ENCODE measurements around the gene COX5A. TPM values are rescaled to one million over a fixed set of nuclear protein-coding genes. Genes with fewer than 3 reads are reported as not detected.
A peak's percentile ranks its signal among the peaks of the same experiment; 100 is the strongest.

COX5A gene
- total and polyA plus RNA-seq, 2 of the 4 experiments (the other 2 are of a cell fraction): 39.8 to 141 TPM

- TF ChIP-seq BHLHE40 (IDR thresholded peaks at IDR 0.05; ENCODE audit: low read depth, low read length) (peak; percentile 81), CTCF (conservative IDR thresholded peaks at IDR 0.05; ENCODE audit: low read depth, low read length) (no peak)
Observed at GRCh38 chr15:74937590-74938371, at the start of gene COX5A (continued).

- H3K23ac ChIP-seq (ENCODE audit: low read depth, low read length): no peak overlapping the region
- no peak overlapping the region for H3K4me3 ChIP-seq (ENCODE audit: insufficient read depth, low read depth, low read length)
- no peak overlapping the region for H2AK9ac ChIP-seq (replicated peaks; ENCODE audit: low read depth, low read length, poor library complexity)
- WGBS, 2 experiments (ENCODE audit: extremely low coverage in 2 of 2, insufficient read length in 1 of 2): 23% methylated on average over 4 of the region's 4 CpGs; no CpG with 5 or more reads in 1 of the 2 experiments
- no peak overlapping the region for H3K18ac ChIP-seq (ENCODE audit: low read depth, low read length)
- H2BK15ac ChIP-seq (ENCODE audit: low read depth, low read length): no peak overlapping the region
- no peaks in the 10 kb centered on the region for H4K20me1 ChIP-seq (ENCODE audit: insufficient read depth, low read length)
- CTCF ChIA-PET: no interaction called here
- no peak overlapping the region for H2BK120ac ChIP-seq (ENCODE audit: low read depth, low read length)
- H3K4me1 ChIP-seq (ENCODE audit: control insufficient read depth, insufficient read depth, low read length): peaks cover 2% of the 10 kb centered on the region; the same call in 1 of the 2 replicates
- no TSS peak for BruUV-seq (replicated peaks)
- H3K4me2 ChIP-seq (ENCODE audit: low read depth, low read length): no peak overlapping the region
- no peaks in the 10 kb centered on the region for H3K36me3 ChIP-seq (ENCODE audit: control insufficient read depth, insufficient read depth, low read length)
- H4K5ac ChIP-seq (ENCODE audit: low read depth, low read length): no peak overlapping the region
- DNase-seq (no peak), ATAC-seq (ENCODE audit: low read depth) (no peak)
- no peak overlapping the region for H3K14ac ChIP-seq (replicated peaks; ENCODE audit: low read depth, low read length)
- no peaks in the 10 kb centered on the region for H3K9me1 ChIP-seq (ENCODE audit: insufficient read depth, low read length)
- H4K91ac ChIP-seq (ENCODE audit: insufficient read depth, low read depth, low read length): no peak overlapping the region
- intact Hi-C loops (cut with micrococcal nuclease): no loop called here
- H2BK5ac ChIP-seq (ENCODE audit: low read depth, low read length, poor library complexity, severe bottlenecking): no peak overlapping the region
- H3K4ac ChIP-seq (ENCODE audit: low read depth, low read length): no peak overlapping the region
- dilution Hi-C loops (cut with HindIII; ENCODE audit: low sequenced_read_pairs, unreplicated experiment): no loop called here
- no peak overlapping the region for H2BK20ac ChIP-seq (ENCODE audit: low read depth, low read length)
- in situ Hi-C loops (cut with MboI; ENCODE audit: low sequenced_read_pairs): no loop called here
- no peak overlapping the region for H3K56ac ChIP-seq (ENCODE audit: extremely low read depth, insufficient read depth, low read length)
- no peaks in the 10 kb centered on the region for H3K79me1 ChIP-seq (ENCODE audit: low read depth in 1 of 2, low read length in 2 of 2)
- no peak overlapping the region for H2AK5ac ChIP-seq (ENCODE audit: low read depth, low read length)
- H3K9ac ChIP-seq (ENCODE audit: low read depth, low read length): no peak overlapping the region
- H3K9me3 ChIP-seq (ENCODE audit: control insufficient read depth, insufficient read depth, low read length): no peaks in the 10 kb centered on the region
- H4K8ac ChIP-seq (ENCODE audit: low read depth in 2 of 2, low read length in 2 of 2): no peak overlapping the region
- peaks cover 20% of the 10 kb centered on the region for H3K27me3 ChIP-seq (ENCODE audit: control insufficient read depth, insufficient read depth, low read length)
- POLR2A ChIA-PET (ENCODE audit: unreplicated experiment): interaction anchor here (0.6 kb wide), 1 partner anchor 31 kb away, joined by 3 read pairs; no protein-coding TSS in a partner anchor
- H2AFZ ChIP-seq (replicated peaks; ENCODE audit: low read length, poor library complexity): no peak overlapping the region
- H3K27ac ChIP-seq (ENCODE audit: insufficient read depth, low read length): no peak overlapping the region
- no peak for TF ChIP-seq RCOR1 (IDR thresholded peaks at IDR 0.05; ENCODE audit: insufficient replicate concordance, low read length)
- TF ChIP-seq CHD1 (IDR thresholded peaks at IDR 0.05; ENCODE audit: low read depth, low read length): no peak
- TF ChIP-seq CTCF (conservative IDR thresholded peaks at IDR 0.05; ENCODE audit: low read depth, low read length): no peak
- no peak for TF ChIP-seq SMC3 (IDR thresholded peaks at IDR 0.05; ENCODE audit: low read depth, low read length)
- no peak for TF ChIP-seq NFE2L2 (IDR thresholded peaks at IDR 0.05; ENCODE audit: low read depth, low read length)
- no peak for TF ChIP-seq BHLHE40 (IDR thresholded peaks at IDR 0.05; ENCODE audit: low read depth, low read length)
- no peak for TF ChIP-seq RFX5 (IDR thresholded peaks at IDR 0.05; ENCODE audit: low read depth, low read length)
- TF ChIP-seq FOS (IDR thresholded peaks at IDR 0.05; ENCODE audit: low read depth, low read length): no peak
- no peak for TF ChIP-seq MXI1 (IDR thresholded peaks at IDR 0.05; ENCODE audit: borderline replicate concordance, low read depth, low read length)
- TF ChIP-seq USF2 (IDR thresholded peaks at IDR 0.05; ENCODE audit: low read depth, low read length): no peak
Observed at GRCh38 chr15:74983725-74984231, 45.9 kb upstream of the COX5A start.
